Hepatic stellate cell (primary cell): ENCODE data around the gene SNTA1.
A peak's percentile ranks its signal among the peaks of the same experiment; 100 is the strongest.
"Not testable (repeated sequence)": the region's sequence is repeated elsewhere in the genome, so short reads cannot be mapped to it uniquely, and the experiment has no call there.

Source experiments
- DNase-seq: peaks from one replicate; pipeline ENCODE4 v3.0.0; 2011; ENCODE audit warnings: low spot score

Gene SNTA1

DNA sequence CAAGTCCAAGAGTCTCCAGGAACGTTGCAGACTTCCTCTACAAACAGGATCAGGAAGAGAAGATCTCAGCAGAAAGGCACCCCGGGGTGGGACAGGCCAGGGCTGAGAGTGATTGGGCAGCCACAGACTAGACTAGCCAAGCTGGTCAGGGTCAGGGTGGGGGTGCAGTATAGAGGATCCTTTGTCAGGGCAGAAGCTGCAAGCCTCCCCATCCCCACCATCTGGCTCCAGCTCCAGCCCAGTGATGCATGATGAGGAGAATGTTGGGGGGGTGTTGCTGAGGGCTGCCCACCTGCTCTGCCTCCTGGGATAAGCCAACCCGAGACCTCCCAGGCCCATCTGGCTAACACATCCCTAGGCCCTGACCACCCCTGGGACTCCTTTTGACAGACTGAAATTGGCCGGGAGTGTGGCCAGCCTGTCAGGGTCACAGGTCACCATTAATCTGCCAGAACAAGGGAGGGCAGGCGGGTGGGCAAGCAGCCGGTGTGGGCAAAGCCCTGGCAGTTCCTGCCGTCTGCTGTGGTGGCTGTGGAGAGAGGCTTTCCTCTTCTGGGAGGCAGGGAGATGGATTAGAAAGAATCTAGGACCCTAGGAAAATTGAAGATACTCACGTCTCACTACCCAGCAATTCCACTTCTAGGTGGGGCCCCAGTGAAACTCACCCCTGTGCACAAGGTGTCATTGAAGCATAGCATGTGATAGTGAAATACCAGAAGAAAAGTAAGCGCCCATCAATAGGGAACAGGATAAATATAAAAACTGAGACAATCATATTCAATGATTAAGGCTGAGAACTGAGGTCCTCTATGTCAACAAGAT is 22.1 kb upstream of the SNTA1 start:
- DNase-seq = no peak

DNA sequence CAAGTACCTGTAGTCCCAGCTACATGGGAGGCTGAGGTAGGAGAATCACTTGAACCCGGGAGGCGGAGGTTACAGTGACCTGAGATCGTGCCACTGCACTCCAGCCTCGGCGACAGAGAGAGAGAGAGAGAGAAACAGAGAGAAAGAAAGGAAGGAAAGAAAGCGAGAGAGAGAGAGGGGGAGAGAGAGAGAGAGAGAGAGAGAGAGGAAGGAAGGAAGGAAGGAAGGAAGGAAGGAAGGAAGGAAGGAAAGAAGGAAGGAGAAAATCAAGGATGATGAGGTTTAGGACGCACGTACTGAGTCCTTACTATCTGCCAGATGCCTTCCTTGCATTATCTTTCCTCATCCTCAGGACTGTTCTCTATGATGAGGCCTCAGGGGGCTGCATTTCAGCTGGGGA is 21.2 kb upstream of the SNTA1 start:
- DNase-seq = not testable (repeated sequence)

DNA sequence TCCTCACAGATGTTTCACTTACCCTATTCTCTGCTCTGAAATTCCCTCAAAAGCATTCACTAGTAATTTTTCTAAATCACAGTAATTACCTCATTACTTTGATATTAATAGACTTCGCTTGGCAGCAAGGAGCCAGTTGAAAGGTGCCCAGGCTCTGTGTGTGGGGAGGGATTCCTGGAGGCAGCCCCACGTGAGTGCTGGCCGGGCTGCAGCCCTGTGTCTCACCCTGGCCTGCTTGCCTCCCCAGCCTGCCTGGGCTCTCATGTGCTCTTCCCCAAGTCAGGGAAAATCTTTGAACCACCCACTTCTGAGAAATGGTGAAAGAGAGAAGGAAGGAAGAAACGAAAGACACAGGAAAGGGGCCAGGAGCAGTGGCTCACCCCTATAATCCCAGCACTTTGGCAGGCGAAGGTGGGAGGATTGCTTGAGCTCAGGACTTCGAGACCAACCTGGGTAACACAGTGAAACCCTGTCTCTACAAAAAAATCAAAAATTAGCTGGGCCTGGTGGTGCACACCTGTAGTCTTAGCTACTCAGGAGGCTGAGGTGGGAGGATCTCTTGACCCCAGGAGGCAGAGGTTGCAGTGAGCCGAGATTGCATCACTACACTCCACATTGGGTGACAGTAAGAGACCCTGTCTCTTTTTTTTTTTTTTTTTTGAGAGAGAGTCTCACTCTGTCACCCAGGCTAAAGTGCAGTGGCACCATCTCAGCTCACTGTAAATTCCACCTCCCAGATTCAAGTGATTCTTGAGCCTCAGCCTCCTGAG is 20.0 kb upstream of the SNTA1 start:
- no peak for DNase-seq

DNA sequence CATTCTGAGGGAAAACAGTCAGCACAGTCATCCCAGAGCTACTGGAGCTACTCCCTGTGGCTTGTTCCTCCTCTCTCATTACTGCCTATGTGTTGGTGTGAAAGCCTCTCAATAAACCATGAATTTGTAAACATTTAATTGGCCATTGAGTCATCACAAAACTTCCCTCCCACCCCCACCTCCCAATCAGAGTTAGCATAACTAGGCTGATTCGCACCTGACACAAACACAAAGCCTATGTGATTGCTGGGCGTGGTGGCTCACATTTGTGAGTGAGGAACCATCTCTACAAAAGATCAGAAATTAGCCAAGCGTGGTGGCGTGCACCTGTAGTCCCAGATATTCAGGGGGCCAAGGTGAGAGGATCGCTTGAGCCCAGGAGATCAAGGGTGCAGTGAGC is 17.1 kb upstream of the SNTA1 start:
- DNase-seq = no peak

DNA sequence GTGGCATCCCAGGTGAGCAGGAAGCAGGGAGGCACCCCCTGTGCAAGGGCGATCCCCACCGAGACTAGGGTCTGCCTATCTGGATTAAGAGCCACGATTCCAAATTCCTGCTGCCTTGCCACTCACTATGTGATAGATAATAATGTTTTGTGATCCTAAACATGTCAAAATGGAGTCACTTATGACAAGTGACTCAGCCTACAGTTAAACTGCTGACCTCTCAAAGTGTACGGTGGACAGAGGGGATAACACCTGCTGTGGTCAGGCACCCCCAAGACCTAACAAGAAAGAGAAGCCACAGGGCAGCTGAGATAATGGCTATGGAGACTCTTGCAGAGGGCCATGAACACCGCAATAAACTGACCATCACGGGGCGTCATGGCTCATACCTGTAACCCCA is 16.0 kb upstream of the SNTA1 start:
- no peak for DNase-seq

DNA sequence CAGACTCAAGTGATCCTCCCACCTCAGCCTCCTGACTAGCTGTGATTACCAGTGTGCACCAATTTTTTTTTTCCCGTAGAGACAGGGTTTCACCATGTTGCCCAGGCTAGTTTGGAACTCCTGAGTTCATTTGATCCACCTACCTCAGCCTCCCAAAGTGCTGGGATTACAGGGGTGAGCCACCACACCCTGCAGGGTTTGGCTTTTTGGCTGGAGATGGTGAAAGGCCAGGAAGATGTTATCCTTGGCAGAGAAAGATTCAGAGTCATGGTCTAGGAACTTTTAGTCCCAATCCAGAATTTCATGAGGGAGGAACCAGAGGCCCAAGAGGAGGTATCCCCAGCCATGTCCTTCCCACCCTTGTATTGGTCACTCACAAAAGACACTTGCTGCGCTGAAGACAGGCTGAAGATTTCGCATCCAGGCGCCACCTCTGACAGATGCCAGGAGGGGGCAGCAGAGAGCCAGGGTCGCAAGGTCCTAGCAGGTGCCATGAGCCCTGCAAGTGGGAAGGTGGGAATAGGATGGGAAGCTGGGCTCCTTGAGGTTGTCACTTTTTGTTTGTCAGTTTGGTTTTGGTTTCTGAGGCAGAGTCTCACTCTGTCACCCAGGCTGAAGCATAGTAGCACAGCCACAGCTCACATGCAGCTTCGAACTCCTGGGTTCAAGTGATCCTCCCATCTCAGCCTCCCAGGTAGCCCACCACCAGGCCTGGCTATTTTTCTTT is 13.5 kb upstream of the SNTA1 start:
- DNase-seq = peak; percentile 76

DNA sequence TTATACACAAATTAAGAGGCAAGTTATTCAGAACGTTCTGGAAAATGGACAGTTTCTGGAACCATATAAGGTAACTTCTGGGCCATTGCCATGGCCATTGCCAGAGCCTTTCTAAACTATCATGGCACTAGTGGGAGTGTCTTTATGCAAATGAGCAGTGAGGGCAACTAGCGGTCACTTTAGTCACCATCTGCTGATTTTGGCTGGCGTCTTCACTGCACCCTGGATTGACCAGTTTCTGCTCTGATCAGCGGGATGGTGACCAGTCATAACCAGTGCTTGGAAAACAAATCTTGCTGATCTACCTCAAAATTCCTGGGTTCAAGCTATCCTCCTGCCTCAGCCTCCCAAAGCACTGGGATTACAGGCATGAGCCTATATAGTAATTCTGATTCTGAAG is 7.3 kb upstream of the SNTA1 start:
- DNase-seq = no peak

DNA sequence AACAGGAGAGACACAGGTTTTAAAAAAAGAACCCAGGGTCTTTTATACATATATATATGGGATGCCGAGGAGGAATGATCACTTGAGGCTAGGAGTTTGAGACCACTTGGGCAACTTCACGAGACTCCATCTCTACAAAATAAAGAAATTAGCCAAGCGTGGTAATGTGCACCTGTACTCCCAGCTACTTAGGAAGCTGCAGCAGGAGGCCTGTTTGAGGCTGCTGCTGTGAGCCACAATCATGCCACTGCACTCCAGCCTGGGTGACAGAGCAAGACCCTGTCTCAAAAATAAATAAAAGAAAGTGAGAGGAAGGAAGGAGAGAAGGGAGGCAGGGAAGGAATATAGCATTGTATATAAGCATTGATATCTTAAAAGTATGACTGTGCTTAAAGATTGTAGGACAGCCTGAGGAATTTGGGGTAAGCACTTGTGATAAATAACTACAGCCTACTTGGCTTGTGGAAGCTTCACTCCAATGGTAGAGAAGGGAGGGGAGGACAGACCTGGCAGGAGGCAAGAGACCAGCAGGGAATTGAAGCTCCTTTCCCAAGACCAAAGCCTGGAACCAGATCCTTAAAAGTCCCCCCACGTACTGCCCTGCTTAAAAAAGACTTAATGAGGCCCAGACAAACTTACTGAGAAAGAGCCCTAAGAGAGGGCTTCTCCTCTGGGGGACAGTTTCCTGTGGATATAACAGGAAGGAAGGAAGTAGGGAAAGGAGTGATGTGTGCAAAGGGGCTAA is 2.5 kb upstream of the SNTA1 start:
- no peak for DNase-seq

DNA sequence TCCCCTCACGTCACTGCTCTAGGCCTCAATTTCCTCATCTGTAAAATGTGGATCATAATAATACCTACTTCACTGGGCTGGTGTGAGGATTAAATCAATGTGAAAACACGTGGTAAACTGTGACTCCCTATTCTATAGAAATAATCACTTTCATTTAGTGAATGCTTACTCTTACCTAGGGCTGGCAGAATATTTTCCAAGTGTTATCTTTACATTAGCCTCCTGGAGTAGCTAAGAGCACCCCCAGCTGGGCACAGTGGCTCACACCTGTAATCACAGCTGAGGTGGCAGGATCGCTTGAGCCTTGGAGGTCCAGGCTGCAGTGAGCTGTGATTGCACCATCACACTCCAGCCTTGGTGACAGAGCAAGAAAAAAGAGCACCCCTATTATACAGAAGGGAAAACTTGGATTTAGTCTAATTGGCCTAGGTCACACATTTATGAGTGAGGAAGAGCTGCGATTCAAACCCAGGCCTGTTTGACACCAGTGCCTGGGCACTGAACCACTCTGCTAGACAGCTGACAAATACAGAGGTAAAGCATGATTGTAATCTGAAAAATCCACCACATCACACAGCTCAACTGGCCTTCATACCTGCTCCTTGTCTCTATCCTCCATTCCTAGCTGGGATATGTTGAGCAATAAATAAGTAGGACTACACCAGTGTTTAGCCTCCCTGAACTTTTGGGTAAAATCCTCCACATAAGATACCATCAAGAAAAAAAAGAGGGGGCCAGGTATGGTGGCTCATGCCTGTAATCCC is 1.4 kb upstream of the SNTA1 start:
- DNase-seq = no peak

DNA sequence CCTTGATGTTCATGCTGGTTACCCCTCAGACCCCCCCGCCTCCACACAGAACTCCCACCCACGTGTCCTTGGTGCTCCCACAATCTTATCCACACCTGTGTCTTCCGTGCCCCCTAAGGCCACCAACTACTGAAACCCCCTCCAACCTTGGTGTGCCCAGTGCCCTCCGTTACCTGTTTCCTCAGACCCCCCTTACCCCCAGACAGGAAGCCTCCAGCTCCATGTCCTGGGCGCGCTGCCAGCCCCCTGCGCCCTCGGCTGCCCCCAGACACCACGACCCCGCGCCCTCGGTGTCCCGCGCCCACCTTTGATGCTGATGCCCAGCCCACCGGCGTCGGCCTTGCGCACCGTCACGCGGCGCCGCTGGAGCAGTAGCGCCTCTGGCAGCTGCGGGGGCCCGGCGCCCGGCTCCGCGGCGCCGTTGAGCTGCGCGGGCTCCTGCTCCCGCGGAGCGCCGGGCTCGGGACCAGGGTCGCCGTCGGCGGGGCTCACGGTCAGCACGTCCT is 504 bp downstream of the SNTA1 start:
- DNase-seq = peak; percentile 40

DNA sequence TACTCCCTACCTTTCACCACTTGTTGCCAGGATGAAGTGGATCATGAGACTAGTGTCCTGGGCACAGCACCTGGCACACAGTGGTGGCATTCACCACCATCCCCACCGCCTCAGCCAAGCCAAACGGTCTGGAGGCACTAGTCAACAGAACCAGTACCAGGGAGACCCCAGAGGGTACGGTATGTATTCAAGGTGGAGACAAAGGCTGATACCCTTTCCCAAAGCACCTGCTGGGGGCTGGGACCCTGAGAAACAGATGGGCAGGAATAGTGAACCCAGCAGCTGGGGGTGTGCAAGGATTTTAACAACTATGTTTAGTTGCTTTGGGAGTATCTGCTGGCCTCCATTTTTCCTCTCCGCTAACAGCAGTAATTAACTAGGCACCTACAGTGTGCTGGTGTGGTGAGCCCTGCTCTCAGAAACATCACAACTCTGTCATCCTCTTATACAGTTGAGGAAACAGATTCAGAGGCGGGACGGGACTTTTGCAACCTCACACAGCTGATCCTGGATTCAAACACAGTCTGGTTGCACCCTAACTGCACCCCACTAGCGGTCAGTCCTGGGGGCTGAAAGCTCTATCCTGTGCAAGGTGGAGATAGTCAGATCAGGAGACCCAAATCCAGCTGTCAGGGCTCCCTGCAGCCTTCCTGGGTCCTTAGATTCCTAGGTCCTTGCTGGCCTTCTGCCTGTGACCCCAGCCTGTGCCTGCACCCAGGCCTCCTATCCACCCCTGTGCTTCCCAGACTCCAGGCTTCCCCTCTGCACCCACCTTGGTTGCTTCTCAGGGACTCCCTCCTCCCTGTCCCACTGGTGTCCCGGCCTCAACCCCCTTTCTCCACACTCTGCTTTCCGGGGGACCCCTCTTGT is 1.2 kb downstream of the SNTA1 start:
- DNase-seq = no peak

DNA sequence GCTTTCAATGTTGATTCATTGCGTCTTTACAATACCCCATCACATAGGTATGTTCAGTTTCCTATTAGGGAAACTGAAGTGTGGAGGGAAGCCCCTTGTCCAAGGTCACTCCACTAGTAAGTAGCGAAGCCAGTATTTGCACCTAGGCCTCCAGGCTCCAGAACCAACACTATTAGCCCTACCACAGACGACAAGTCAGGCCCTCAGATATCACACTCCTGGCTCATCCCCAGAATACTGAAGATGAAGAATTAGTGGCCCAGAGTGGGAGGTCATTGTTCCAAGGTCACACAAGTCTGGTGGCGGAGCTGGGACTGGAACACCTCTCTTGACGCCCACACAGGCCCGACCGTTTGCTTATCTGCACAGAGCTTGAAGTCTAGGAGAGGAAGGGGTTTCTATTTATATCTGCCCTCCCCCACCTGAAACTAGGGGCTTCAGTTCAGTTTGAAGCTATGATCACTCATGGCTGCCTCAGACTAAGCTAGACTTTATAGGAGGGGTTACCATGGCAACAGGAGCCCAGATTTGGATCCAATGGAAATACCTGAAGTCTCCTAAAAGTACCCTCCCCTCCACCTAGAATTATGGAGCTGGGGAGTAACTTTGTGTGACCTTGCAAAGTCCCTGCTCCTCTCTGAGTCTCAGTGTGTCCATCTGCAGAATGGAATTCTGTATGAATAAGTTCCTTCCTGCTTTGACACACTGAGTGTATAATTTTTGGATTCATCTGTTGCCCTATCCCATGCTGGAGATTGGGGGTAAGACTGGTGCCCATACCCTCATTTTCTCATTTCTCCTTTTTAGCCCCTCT is 2.2 kb downstream of the SNTA1 start:
- no peak for DNase-seq

DNA sequence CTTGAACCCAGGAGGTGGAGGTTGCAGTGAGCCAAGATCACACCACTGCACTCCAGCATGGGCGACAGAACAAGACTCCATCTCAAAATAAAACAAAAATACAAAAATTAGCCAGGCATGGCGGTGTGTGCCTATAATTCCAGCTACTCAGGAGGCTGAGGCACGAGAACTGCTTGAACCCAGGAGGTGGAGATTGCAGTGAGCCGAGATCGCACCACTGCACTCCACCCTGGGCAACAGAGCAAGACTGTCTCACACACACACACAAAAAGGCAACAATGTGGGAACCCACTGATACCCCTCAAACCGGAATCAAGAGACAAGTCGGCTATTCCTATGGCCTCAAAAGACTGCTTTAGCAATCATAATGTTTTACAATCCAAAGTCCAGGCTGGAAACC is 3.0 kb downstream of the SNTA1 start:
- DNase-seq = not testable (repeated sequence)

DNA sequence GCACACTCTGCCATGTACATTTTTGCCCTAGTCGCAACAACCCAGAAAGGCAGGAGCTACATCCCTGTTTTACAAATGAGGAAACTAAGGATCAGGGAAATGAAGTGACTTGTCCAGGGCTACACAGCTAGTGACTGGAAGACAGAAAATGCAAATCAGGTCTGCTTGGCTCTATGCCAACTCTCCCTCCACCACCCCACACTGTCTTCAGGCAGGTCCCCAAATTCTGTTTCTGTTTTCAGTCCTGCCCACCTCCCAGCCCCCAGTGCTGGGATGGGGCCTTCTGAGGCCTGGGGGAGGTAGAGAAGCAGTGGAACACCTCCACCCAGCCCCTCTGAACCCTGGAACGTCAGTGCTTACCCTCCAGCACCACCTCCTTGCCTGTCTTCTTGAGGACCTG is 5.1 kb downstream of the SNTA1 start:
- no peak for DNase-seq

DNA sequence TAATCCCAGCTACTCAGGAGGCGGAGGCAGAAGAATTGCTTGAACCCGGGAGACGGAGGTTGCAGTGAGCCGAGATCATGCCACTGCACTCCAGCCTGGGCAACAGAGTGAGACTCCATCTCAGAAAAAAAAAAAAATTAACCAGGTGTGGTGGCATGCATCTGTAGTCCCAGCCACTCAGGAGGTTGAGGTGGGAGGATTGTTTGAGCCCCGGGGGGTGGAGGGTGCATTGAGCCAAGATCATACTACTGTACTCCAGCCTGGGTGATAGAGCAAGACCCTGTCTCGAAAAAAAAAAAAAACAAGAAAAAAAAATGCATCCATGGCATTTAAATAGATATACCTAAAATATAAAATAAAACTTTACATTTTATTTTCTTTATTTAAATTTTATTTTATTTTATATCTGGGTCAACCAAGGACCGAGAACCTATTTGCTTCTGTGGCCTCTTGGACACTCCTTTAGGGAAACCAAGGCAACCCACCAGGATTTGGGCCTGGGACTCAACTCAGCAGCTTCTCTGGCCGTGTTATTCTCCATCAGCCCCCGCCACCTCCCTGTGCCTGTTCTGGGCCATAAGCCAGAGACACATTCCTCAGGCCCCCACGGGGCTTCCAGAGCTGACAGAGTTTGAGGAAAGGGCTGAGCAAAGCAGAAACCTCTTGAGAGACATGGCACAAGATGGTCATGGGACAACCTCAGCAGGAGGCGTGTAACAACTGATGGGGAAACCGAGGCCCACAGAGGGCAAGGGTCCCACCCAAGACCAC is 6.2 kb downstream of the SNTA1 start:
- DNase-seq = peak; percentile 75

DNA sequence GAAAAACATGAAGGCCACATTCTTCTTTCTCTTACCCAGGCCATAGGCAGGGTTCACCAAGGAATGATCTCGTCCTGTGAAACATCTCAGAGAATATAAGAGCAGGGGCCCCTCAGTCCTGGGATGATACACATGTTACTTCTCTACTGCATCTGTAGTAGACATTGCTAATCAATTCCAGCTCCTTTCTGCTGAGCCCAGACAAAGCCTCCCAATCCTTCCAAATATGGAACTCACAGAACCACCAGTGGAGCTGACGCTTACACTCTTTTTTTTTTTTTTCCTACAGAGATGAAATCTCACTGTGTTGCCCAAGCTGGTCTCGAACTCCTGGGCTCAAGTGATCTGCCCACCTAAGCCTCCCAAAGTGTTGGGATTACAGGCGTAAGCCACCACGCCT is 9.1 kb downstream of the SNTA1 start:
- DNase-seq = no peak

DNA sequence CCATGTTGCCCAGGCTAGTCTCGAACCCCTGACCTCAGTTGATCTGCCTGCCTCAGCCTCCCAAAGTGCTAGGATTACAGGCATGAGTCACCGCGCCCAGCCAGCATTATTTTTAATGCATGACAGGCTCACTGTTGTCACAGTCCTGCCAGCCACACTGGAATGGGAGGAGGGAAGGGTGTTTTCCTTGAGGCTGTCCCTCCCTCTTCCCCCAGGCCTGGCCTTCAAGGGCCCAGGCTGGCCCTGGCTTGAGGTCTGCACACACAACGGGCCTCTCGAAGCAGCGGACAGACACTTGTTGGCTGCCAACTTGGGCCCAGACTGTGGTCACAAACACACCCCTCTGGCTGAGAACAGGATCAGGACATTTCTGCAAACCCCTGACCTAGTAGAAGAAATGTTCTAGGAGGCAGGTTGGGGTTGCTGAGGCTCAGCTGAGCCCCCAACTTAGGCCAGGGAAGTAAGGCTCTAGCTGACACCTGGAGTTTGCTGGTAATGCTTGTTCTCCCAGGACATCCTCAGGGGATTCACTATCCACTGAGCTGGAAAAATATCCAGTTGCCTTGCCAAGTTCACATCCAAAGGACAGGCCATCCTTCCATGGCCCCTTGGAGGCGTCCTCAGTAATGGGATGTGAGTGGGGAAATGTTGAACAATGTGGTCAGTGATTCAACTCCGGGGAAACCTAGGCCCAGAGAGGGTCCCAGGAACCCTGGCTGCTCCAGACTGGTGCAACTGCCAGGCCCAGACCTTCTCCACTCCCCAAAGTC is 9.9 kb downstream of the SNTA1 start:
- DNase-seq = peak; percentile 68
